Neural progenitor cell (in vitro differentiated cells): ENCODE results near the gene MYRFL.

ENCODE experiments used
- EZH2phosphoT487 ChIP-seq: fragments of 200-600 bp; sonication (generic); IDR thresholded peaks from 2 replicates; pipeline ENCODE4 v1.6.1; 2017; ENCODE audit warnings: antibody characterized with exemption
- TF ChIP-seq, protein P1 (sequence below): fragments of 200-600 bp; sonication (generic); IDR thresholded peaks from 2 replicates; pipeline ENCODE4 v1.5.1; 2017; ENCODE audit warnings: antibody characterized with exemption, mild to moderate bottlenecking

GRCh38 chr12:70006619-70006973 is 181.6 kb downstream of the MYRFL start:
- TF ChIP-seq, protein P1, sequence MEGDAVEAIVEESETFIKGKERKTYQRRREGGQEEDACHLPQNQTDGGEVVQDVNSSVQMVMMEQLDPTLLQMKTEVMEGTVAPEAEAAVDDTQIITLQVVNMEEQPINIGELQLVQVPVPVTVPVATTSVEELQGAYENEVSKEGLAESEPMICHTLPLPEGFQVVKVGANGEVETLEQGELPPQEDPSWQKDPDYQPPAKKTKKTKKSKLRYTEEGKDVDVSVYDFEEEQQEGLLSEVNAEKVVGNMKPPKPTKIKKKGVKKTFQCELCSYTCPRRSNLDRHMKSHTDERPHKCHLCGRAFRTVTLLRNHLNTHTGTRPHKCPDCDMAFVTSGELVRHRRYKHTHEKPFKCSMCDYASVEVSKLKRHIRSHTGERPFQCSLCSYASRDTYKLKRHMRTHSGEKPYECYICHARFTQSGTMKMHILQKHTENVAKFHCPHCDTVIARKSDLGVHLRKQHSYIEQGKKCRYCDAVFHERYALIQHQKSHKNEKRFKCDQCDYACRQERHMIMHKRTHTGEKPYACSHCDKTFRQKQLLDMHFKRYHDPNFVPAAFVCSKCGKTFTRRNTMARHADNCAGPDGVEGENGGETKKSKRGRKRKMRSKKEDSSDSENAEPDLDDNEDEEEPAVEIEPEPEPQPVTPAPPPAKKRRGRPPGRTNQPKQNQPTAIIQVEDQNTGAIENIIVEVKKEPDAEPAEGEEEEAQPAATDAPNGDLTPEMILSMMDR: no peak
- no peak for TF ChIP-seq EZH2phosphoT487
